Measurements from ENCODE around the gene TUBGCP6. TPM values are rescaled to one million over a fixed set of nuclear protein-coding genes. Genes with fewer than 3 reads are reported as not detected.

TUBGCP6 gene
- total and polyA plus RNA-seq, 10 of the 15 experiments (the other 5 are each of a cell fraction or from before 2014, with no cell fraction given) = 0.74 to 41.4 (median 19.4) TPM

- TF ChIP-seq SUPT20H (IDR thresholded peaks at IDR 0.05; ENCODE audit: borderline replicate concordance, control insufficient read depth, low read depth, low read length) = no peak
- TF ChIP-seq RB1 (IDR thresholded peaks at IDR 0.05; ENCODE audit: borderline replicate concordance) = 0 out of 2 replicates have a peak, but pooled peaks have one; percentile 39
- TF ChIP-seq NFXL1 (IDR thresholded peaks at IDR 0.05; ENCODE audit: borderline replicate concordance) = no peak
- peak; percentile 93 for TF ChIP-seq SIN3A (IDR thresholded peaks at IDR 0.05; ENCODE audit: low read depth, low read length)
- TF ChIP-seq NKRF (conservative IDR thresholded peaks at IDR 0.05) = peak; percentile 76
- TF ChIP-seq ZBTB40 (IDR thresholded peaks at IDR 0.05; ENCODE audit: borderline replicate concordance) = peak; percentile 31; the same call in 1 of the 2 replicates
- TF ChIP-seq BRCA1 (IDR thresholded peaks at IDR 0.05; ENCODE audit: low read depth, low read length) = no peak
Measured at GRCh38 chr22:50270666-50271394, 26.0 kb upstream of the TUBGCP6 start (continued).
